Panc1 (cell line): ENCODE measurements around the gene TULP4.

Experiments
- POLR2AphosphoS5 ChIP-seq: IDR thresholded peaks from 2 replicates; pipeline ENCODE4 v1.6.1; 2012; ENCODE audit warnings: mild to moderate bottlenecking, low read depth, low read length, moderate library complexity
- SIN3A ChIP-seq: IDR thresholded peaks from 2 replicates; pipeline ENCODE4 v1.6.1; 2012; ENCODE audit warnings: low read depth, mild to moderate bottlenecking, low read length, moderate library complexity, borderline replicate concordance; ENCODE audit not compliant: insufficient read depth
- TCF7L2 ChIP-seq: IDR thresholded peaks from 2 replicates; pipeline ENCODE4 v1.6.1; 2011; ENCODE audit warnings: mild to moderate bottlenecking, low read depth, low read length, inconsistent platforms
- TF ChIP-seq, protein P1 (sequence below): fragments of 450-650 bp; IDR thresholded peaks from 2 replicates; pipeline ENCODE4 v1.5.1; 2017; ENCODE audit warnings: mild to moderate bottlenecking
- TF ChIP-seq, protein P2 (sequence below), 2 experiments: IDR thresholded peaks; 2 replicates each; pipeline ENCODE4 v1.6.1; 2011 to 2012; ENCODE audit warnings: low read depth in 2 of 2, control low read depth in 1 of 2, low read length in 1 of 2, mild to moderate bottlenecking in 1 of 2, moderate library complexity in 1 of 2; ENCODE audit not compliant: insufficient read depth in 1 of 2

DNA sequence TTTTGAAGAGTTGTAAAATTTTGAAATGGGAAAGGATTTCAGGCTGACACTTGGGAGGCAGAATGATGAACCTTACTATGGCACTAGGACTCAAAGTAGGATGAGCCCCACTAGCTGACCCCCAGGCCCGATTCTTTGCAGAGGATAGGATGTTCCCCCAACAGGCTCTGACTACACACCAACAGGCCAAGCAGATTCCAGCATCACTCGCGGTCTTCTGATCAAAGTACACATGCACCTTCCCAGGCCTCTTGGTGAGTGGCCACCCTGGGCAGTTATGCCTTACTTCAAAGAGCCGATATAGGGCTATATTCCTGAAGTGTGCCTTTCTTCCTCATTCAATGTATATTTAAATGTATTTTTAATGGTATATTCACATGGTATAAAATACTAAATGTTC lies 130.0 kb downstream of the TULP4 start:
- TF ChIP-seq, protein P1, sequence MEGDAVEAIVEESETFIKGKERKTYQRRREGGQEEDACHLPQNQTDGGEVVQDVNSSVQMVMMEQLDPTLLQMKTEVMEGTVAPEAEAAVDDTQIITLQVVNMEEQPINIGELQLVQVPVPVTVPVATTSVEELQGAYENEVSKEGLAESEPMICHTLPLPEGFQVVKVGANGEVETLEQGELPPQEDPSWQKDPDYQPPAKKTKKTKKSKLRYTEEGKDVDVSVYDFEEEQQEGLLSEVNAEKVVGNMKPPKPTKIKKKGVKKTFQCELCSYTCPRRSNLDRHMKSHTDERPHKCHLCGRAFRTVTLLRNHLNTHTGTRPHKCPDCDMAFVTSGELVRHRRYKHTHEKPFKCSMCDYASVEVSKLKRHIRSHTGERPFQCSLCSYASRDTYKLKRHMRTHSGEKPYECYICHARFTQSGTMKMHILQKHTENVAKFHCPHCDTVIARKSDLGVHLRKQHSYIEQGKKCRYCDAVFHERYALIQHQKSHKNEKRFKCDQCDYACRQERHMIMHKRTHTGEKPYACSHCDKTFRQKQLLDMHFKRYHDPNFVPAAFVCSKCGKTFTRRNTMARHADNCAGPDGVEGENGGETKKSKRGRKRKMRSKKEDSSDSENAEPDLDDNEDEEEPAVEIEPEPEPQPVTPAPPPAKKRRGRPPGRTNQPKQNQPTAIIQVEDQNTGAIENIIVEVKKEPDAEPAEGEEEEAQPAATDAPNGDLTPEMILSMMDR, result no peak
- TF ChIP-seq, protein P2, sequence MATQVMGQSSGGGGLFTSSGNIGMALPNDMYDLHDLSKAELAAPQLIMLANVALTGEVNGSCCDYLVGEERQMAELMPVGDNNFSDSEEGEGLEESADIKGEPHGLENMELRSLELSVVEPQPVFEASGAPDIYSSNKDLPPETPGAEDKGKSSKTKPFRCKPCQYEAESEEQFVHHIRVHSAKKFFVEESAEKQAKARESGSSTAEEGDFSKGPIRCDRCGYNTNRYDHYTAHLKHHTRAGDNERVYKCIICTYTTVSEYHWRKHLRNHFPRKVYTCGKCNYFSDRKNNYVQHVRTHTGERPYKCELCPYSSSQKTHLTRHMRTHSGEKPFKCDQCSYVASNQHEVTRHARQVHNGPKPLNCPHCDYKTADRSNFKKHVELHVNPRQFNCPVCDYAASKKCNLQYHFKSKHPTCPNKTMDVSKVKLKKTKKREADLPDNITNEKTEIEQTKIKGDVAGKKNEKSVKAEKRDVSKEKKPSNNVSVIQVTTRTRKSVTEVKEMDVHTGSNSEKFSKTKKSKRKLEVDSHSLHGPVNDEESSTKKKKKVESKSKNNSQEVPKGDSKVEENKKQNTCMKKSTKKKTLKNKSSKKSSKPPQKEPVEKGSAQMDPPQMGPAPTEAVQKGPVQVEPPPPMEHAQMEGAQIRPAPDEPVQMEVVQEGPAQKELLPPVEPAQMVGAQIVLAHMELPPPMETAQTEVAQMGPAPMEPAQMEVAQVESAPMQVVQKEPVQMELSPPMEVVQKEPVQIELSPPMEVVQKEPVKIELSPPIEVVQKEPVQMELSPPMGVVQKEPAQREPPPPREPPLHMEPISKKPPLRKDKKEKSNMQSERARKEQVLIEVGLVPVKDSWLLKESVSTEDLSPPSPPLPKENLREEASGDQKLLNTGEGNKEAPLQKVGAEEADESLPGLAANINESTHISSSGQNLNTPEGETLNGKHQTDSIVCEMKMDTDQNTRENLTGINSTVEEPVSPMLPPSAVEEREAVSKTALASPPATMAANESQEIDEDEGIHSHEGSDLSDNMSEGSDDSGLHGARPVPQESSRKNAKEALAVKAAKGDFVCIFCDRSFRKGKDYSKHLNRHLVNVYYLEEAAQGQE (IDR thresholded peaks at IDR 0.05; ENCODE audit: insufficient read depth in 1 of 2, low read depth in 2 of 2, low read length in 1 of 2), result no peak
- no peak for TF ChIP-seq POLR2AphosphoS5
- TF ChIP-seq SIN3A, result no peak
- no peak for TF ChIP-seq TCF7L2
